ENCODE data around the gene ADAMTS5.

ADAMTS5 gene

DNA sequence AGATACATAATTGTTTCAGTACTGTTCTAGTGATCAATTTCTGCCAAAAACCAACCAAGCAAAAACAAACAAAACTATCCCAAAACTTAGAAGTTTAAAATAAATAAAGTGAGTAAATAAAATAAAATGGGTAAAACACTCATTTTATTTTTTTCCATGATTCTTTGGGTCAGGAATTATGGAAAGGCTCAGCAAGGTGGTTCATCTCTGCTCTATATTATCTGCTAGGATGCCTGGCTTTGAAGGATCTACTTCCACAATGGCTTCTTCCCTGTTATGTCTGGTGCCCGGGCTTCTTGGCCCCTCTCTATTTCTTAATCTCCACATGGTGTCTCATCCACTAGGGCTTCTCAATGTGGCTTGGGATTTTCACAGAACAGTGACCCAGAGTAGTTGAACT is 92.5 kb downstream of the ADAMTS5 start:
- TF ChIP-seq EZH2 (optimal IDR thresholded peaks at IDR 0.05; ENCODE audit: low read depth, low read length), result no peak
- TF ChIP-seq, protein P1, sequence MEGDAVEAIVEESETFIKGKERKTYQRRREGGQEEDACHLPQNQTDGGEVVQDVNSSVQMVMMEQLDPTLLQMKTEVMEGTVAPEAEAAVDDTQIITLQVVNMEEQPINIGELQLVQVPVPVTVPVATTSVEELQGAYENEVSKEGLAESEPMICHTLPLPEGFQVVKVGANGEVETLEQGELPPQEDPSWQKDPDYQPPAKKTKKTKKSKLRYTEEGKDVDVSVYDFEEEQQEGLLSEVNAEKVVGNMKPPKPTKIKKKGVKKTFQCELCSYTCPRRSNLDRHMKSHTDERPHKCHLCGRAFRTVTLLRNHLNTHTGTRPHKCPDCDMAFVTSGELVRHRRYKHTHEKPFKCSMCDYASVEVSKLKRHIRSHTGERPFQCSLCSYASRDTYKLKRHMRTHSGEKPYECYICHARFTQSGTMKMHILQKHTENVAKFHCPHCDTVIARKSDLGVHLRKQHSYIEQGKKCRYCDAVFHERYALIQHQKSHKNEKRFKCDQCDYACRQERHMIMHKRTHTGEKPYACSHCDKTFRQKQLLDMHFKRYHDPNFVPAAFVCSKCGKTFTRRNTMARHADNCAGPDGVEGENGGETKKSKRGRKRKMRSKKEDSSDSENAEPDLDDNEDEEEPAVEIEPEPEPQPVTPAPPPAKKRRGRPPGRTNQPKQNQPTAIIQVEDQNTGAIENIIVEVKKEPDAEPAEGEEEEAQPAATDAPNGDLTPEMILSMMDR (IDR thresholded peaks at IDR 0.05; ENCODE audit: low read length), result no peak
- no peak for TF ChIP-seq EZH2phosphoT487 (IDR thresholded peaks at IDR 0.05; ENCODE audit: low read length)
- Histone ChIP-seq H3K9me2 (replicated peaks; ENCODE audit: insufficient read depth, low read length) (no peaks in the 10 kb centered on the region), H3K27ac (ENCODE audit: low read length) (no peak overlapping the region), H3K4me3 (ENCODE audit: low read length) (no peak overlapping the region), H3K79me2 (ENCODE audit: low read length) (no peaks in the 10 kb centered on the region), H3K27me3 (replicated peaks; ENCODE audit: insufficient read depth, low read length) (no peaks in the 10 kb centered on the region), H4K20me1 (ENCODE audit: insufficient read depth, low read length) (no peaks in the 10 kb centered on the region), H2AFZ (ENCODE audit: low read length) (no peak overlapping the region), H3K36me3 (replicated peaks; ENCODE audit: insufficient read depth, low read length) (no peaks in the 10 kb centered on the region), H3K9me3 (replicated peaks; ENCODE audit: insufficient read depth, low read length) (no peaks in the 10 kb centered on the region), H3K4me2 (ENCODE audit: low read depth, low read length) (no peak overlapping the region), H3K4me1 (ENCODE audit: low read length) (no peaks in the 10 kb centered on the region), H3K9ac (ENCODE audit: low read length) (no peak overlapping the region), H3F3A (ENCODE audit: insufficient read depth, low read length) (no peaks in the 10 kb centered on the region)
- DNase-seq, result no peak
